Mesenchymal stem cell (in vitro differentiated cells and primary cell): Measurements from ENCODE around the gene PLCL1.

Experiments used
- DNase-seq: peaks from one replicate; pipeline ENCODE4 v3.0.0-alpha.2; 2013
- H2AFZ ChIP-seq: one replicate; pipeline ENCODE4 v1.6.1; 2013; ENCODE audit warnings: low read depth, mild to moderate bottlenecking, control low read depth, inconsistent platforms, low read length, moderate library complexity
- H2AK5ac ChIP-seq: 2 replicates; pipeline ENCODE4 v1.6.1; 2013; ENCODE audit warnings: low read length, moderate library complexity, mild to moderate bottlenecking, inconsistent platforms; ENCODE audit not compliant: severe bottlenecking
- H2BK120ac ChIP-seq: one replicate; pipeline ENCODE4 v1.6.1; 2013; ENCODE audit warnings: low read depth, mild to moderate bottlenecking, inconsistent platforms, low read length, moderate library complexity
- H2BK12ac ChIP-seq, 2 experiments: one replicate each; pipeline ENCODE4 v1.6.1; 2013; ENCODE audit warnings: inconsistent platforms in 2 of 2, low read length in 2 of 2, mild to moderate bottlenecking in 2 of 2, moderate library complexity in 2 of 2, control low read depth in 1 of 2
- H2BK15ac ChIP-seq: one replicate; pipeline ENCODE4 v1.6.1; 2013; ENCODE audit warnings: mild to moderate bottlenecking, low read depth, inconsistent platforms; ENCODE audit not compliant: poor library complexity, severe bottlenecking
- H2BK5ac ChIP-seq: 2 replicates; pipeline ENCODE4 v1.6.1; 2013; ENCODE audit warnings: low read depth, mild to moderate bottlenecking, low read length, control low read depth, inconsistent platforms; ENCODE audit not compliant: poor library complexity, severe bottlenecking
- H3K14ac ChIP-seq, 2 experiments: one replicate each; pipeline ENCODE4 v1.6.1; 2013; ENCODE audit warnings: inconsistent platforms in 2 of 2, low read length in 2 of 2, control low read depth in 1 of 2, mild to moderate bottlenecking in 1 of 2, moderate library complexity in 1 of 2
- H3K18ac ChIP-seq, 2 experiments: one replicate each; pipeline ENCODE4 v1.6.1; 2013; ENCODE audit warnings: inconsistent platforms in 2 of 2, low read length in 2 of 2, control low read depth in 1 of 2, low read depth in 1 of 2, mild to moderate bottlenecking in 1 of 2
- H3K23ac ChIP-seq, 2 experiments: one replicate each; pipeline ENCODE4 v1.6.1; 2013; ENCODE audit warnings: inconsistent platforms in 2 of 2, low read length in 2 of 2, mild to moderate bottlenecking in 2 of 2, moderate library complexity in 2 of 2, control low read depth in 1 of 2
- H3K27ac ChIP-seq: 2 replicates; pipeline ENCODE4 v1.5.1; 2013; ENCODE audit warnings: mild to moderate bottlenecking, moderate library complexity, low read length, control low read depth, inconsistent platforms; ENCODE audit not compliant: poor library complexity, severe bottlenecking
- H3K27me3 ChIP-seq, 2 experiments: 2 replicates each; pipeline versions ENCODE4 v1.6.1 to v1.7.0; 2013; ENCODE audit warnings: low read length in 2 of 2, mild to moderate bottlenecking in 2 of 2, moderate library complexity in 2 of 2, control low read depth in 1 of 2, inconsistent platforms in 1 of 2; ENCODE audit not compliant: control insufficient read depth in 1 of 2, insufficient read depth in 1 of 2
- H3K36me3 ChIP-seq, 2 experiments: 2 replicates each; pipeline versions ENCODE4 v1.6.1 to v1.7.0; 2013; ENCODE audit warnings: low read length in 2 of 2, control low read depth in 1 of 2, inconsistent platforms in 1 of 2, low read depth in 1 of 2, mild to moderate bottlenecking in 1 of 2; ENCODE audit not compliant: insufficient read depth in 2 of 2, control insufficient read depth in 1 of 2
- H3K4ac ChIP-seq, 2 experiments: one replicate each; pipeline ENCODE4 v1.6.1; 2013; ENCODE audit warnings: inconsistent platforms in 2 of 2, low read length in 2 of 2, mild to moderate bottlenecking in 2 of 2, moderate library complexity in 2 of 2, control low read depth in 1 of 2, low read depth in 1 of 2
- H3K4me1 ChIP-seq: 2 replicates; pipeline ENCODE4 v1.6.1; 2013; ENCODE audit warnings: low read depth, low read length, control low read depth; ENCODE audit not compliant: control insufficient read depth, insufficient read depth
- H3K4me2 ChIP-seq: 2 replicates; pipeline ENCODE4 v1.6.1; 2013; ENCODE audit warnings: low read length, mild to moderate bottlenecking, inconsistent platforms; ENCODE audit not compliant: poor library complexity, severe bottlenecking
- H3K4me3 ChIP-seq, 2 experiments: 2 replicates each; pipeline versions ENCODE4 v1.5.1 to v1.7.0; 2013; ENCODE audit warnings: low read length in 2 of 2, mild to moderate bottlenecking in 2 of 2, control low read depth in 1 of 2, low read depth in 1 of 2; ENCODE audit not compliant: insufficient read depth in 1 of 2
- H3K79me1 ChIP-seq: replicated peaks from 2 replicates; pipeline ENCODE4 v1.6.1; 2013; ENCODE audit warnings: mild to moderate bottlenecking, control low read depth, low read length, inconsistent platforms; ENCODE audit not compliant: poor library complexity, severe bottlenecking
- H3K9ac ChIP-seq: 2 replicates; pipeline ENCODE4 v1.7.0; 2013; ENCODE audit warnings: mild to moderate bottlenecking, low read length, moderate library complexity
- H3K9me3 ChIP-seq: 2 replicates; pipeline ENCODE4 v1.7.0; 2013; ENCODE audit warnings: mild to moderate bottlenecking, low read length; ENCODE audit not compliant: control insufficient read depth
- H4K8ac ChIP-seq: one replicate; pipeline ENCODE4 v1.6.1; 2013; ENCODE audit warnings: inconsistent platforms, mild to moderate bottlenecking, low read length, moderate library complexity
- H4K91ac ChIP-seq: one replicate; pipeline ENCODE4 v1.6.1; 2013; ENCODE audit warnings: mild to moderate bottlenecking, low read length, inconsistent platforms
- WGBS: methylation state at CpG from one replicate; pipeline ENCODE4 v1.1.7; 2013; ENCODE audit warnings: mixed read lengths; 5-methylcytosine and 5-hydroxymethylcytosine counted together

Gene PLCL1

GRCh38 chr2:197908990-197909776, 104.8 kb downstream of the PLCL1 start:
- no peak overlapping the region for H2BK120ac ChIP-seq
- no peak overlapping the region for H3K27ac ChIP-seq
- H3K18ac ChIP-seq = no peak overlapping the region
- H3K27me3 ChIP-seq = peaks cover 0 to 3% of the 10 kb centered on the region in 2 experiments
- H4K91ac ChIP-seq = no peak overlapping the region
- H3K14ac ChIP-seq = no peak overlapping the region
- H3K4me2 ChIP-seq = no peak overlapping the region
- no peak overlapping the region for H2AFZ ChIP-seq
- peak overlapping the region in 1 of 2 experiments; percentile 30 for H3K4me3 ChIP-seq
- DNase-seq = peak; percentile 22
- no peaks in the 10 kb centered on the region for H3K36me3 ChIP-seq
- no peak overlapping the region for H2BK12ac ChIP-seq
- no peak overlapping the region for H2AK5ac ChIP-seq
- no peak overlapping the region for H3K4ac ChIP-seq
- peak overlapping the region; percentile 61 for H3K9ac ChIP-seq
- WGBS = 80% methylated on average over 7 of the region's 8 CpGs
- peaks cover 3% of the 10 kb centered on the region for H3K4me1 ChIP-seq
- no peak overlapping the region for H4K8ac ChIP-seq
- H2BK15ac ChIP-seq = no peak overlapping the region
- H3K9me3 ChIP-seq = no peaks in the 10 kb centered on the region
- H3K23ac ChIP-seq = no peak overlapping the region
- no peak overlapping the region for H2BK5ac ChIP-seq
- no peaks in the 10 kb centered on the region for H3K79me1 ChIP-seq

GRCh38 chr2:197911667-197912066, 107.3 kb downstream of the PLCL1 start:
- peaks cover 3% of the 10 kb centered on the region for H3K4me1 ChIP-seq
- H4K8ac ChIP-seq = no peak overlapping the region
- H3K27ac ChIP-seq = peak overlapping the region; percentile 89
- H3K36me3 ChIP-seq = no peaks in the 10 kb centered on the region
- H3K27me3 ChIP-seq = peaks cover 0 to 3% of the 10 kb centered on the region in 2 experiments
- no peaks in the 10 kb centered on the region for H3K79me1 ChIP-seq
- no peak overlapping the region for H2AFZ ChIP-seq
- H3K4me3 ChIP-seq = no peak overlapping the region
- 82% methylated on average over 2 of the region's 3 CpGs for WGBS
- H3K9ac ChIP-seq = no peak overlapping the region
- no peak for DNase-seq
- no peak overlapping the region for H2BK12ac ChIP-seq
- H3K14ac ChIP-seq = no peak overlapping the region
- H2BK15ac ChIP-seq = no peak overlapping the region
- no peak overlapping the region for H3K23ac ChIP-seq
- H2AK5ac ChIP-seq = no peak overlapping the region
- H2BK120ac ChIP-seq = no peak overlapping the region
- H4K91ac ChIP-seq = no peak overlapping the region
- H3K4me2 ChIP-seq = no peak overlapping the region
- no peak overlapping the region for H3K18ac ChIP-seq
- H3K4ac ChIP-seq = no peak overlapping the region
- H3K9me3 ChIP-seq = no peaks in the 10 kb centered on the region
- no peak overlapping the region for H2BK5ac ChIP-seq

GRCh38 chr2:197913084-197913483, 108.7 kb downstream of the PLCL1 start:
- Histone ChIP-seq H3K4ac (no peak overlapping the region), H2AFZ (no peak overlapping the region), H2BK15ac (no peak overlapping the region), H3K27me3 (peaks cover 0 to 3% of the 10 kb centered on the region in 2 experiments), H3K23ac (no peak overlapping the region), H3K4me1 (peaks cover 3% of the 10 kb centered on the region), H4K8ac (no peak overlapping the region), H3K4me2 (no peak overlapping the region), H2AK5ac (no peak overlapping the region), H3K4me3 (no peak overlapping the region), H3K36me3 (no peaks in the 10 kb centered on the region), H2BK12ac (no peak overlapping the region), H2BK120ac (no peak overlapping the region), H3K9ac (no peak overlapping the region), H3K27ac (no peak overlapping the region), H3K18ac (no peak overlapping the region), H4K91ac (no peak overlapping the region), H3K9me3 (no peaks in the 10 kb centered on the region), H2BK5ac (no peak overlapping the region), H3K14ac (no peak overlapping the region), H3K79me1 (no peaks in the 10 kb centered on the region)
- no peak for DNase-seq
- WGBS = 92% methylated on average over 3 of the region's 3 CpGs

GRCh38 chr2:197914778-197915177, 110.4 kb downstream of the PLCL1 start:
- WGBS = 68% methylated on average over 2 of the region's 2 CpGs
- no peak overlapping the region for H3K18ac ChIP-seq

More at GRCh38 chr2:197914778-197915177, 110.4 kb downstream of the PLCL1 start:
- no peak overlapping the region for H3K4me3 ChIP-seq
- no peak overlapping the region for H3K4me2 ChIP-seq
- H3K14ac ChIP-seq = no peak overlapping the region
- no peak overlapping the region for H2BK5ac ChIP-seq
- peaks cover 3% of the 10 kb centered on the region for H3K4me1 ChIP-seq
- H3K23ac ChIP-seq = no peak overlapping the region
- no peaks in the 10 kb centered on the region for H3K36me3 ChIP-seq
- H3K27me3 ChIP-seq = peaks cover 0 to 3% of the 10 kb centered on the region in 2 experiments
- no peak overlapping the region for H2BK12ac ChIP-seq
- H3K9ac ChIP-seq = no peak overlapping the region
- H3K4ac ChIP-seq = no peak overlapping the region
- H3K9me3 ChIP-seq = no peaks in the 10 kb centered on the region
- no peak overlapping the region for H3K27ac ChIP-seq
- no peaks in the 10 kb centered on the region for H3K79me1 ChIP-seq
- no peak overlapping the region for H2AFZ ChIP-seq
- no peak overlapping the region for H4K91ac ChIP-seq
- H4K8ac ChIP-seq = no peak overlapping the region
- no peak overlapping the region for H2BK120ac ChIP-seq
- H2AK5ac ChIP-seq = no peak overlapping the region
- DNase-seq = no peak
- H2BK15ac ChIP-seq = no peak overlapping the region
